HG02610 (cell line): ENCODE results near the gene CCDC27.
"Not testable (repeated sequence)": the region's sequence is repeated elsewhere in the genome, so short reads cannot be mapped to it uniquely, and the experiment has no call there.

Experiments
- ATAC-seq: cut with Tn5 transposase; IDR thresholded peaks from one replicate; pipeline ENCODE4 v1.9.1; 2021; ENCODE audit warnings: mild to moderate bottlenecking, moderate library complexity; ENCODE audit not compliant: unreplicated experiment

Gene CCDC27

GRCh38 chr1:3788756-3789420 lies 36.6 kb downstream of the CCDC27 start:
- ATAC-seq = no peak

GRCh38 chr1:3789421-3790300 lies 37.4 kb downstream of the CCDC27 start:
- ATAC-seq = no peak

GRCh38 chr1:3790500-3790923 lies 38.3 kb downstream of the CCDC27 start:
- no peak for ATAC-seq

- ATAC-seq = no peak
These were observed 38.7 kb downstream of the CCDC27 start for GRCh38 chr1:3790952-3791351.

DNA sequence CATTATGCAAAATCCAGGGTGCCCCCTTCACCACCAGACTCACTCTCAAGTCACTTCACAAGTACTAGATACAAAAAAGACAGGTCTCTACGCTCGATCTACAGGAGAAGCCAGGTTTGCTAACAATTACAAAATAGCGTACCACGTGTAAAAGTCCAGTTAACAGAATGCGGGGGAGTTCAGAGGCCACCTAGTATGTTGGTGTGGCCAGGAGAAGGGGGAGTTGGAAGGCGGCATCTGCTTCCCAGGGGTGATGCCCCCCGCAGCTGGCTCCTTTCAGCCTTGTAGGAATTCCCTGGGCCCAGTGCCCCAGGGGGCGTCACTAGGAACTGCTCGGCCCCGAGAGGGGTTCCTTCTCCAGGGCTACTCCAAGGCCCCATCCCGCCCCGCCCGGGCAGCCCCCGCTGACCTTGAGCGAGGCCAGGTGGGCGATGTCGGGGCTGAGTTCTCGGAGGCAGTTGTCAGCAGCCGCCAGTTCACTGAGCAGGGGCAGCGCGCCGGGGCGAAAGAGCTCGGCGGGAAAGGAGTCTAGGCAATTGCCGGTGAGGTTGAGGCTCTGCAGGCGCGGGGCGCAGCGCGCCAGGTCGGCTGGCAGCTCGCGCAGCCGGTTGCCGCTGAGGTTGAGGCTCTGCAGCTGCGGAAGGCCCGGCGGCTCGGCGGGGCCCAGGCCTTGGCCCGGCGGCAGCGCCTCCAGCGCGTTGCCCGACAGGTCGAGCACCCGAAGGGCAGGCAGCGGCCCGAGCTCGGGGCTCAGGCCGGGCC lies 43.4 kb downstream of the CCDC27 start:
- peak; percentile 24 for ATAC-seq

- ATAC-seq = peak; percentile 86
These were observed 44.2 kb downstream of the CCDC27 start, which contains the start of gene LRRC47 for GRCh38 chr1:3796215-3797061. LRRC47 (minus strand) TSS chr1:3796498; CDS start chr1:3796476, 22 bp downstream.

GRCh38 chr1:3799976-3800685 lies 47.9 kb downstream of the CCDC27 start:
- ATAC-seq = no peak

DNA sequence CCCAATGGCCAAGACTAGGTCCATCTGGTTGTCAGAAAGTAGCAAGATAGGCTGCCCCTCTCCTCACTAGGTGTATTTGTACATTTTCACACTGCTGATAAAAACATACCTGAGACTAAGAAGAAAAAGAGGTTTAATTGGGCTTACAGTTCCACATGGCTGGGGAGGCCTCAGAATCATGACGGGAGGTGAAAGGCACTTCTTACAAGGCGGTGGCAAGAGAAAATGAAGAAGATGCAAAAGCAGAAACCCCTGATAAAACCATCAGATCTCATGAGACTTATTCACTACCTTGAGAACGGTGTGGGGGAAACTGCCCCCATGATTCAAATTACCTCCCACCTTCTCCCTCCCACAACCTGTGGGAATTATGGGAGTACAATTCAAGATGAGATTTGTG lies 48.5 kb downstream of the CCDC27 start:
- not testable (repeated sequence) for ATAC-seq

- ATAC-seq = no peak
These were observed 51.8 kb downstream of the CCDC27 start for GRCh38 chr1:3803905-3804626.

- ATAC-seq = not testable (repeated sequence)
These were observed 52.3 kb downstream of the CCDC27 start for GRCh38 chr1:3804627-3804944.

DNA sequence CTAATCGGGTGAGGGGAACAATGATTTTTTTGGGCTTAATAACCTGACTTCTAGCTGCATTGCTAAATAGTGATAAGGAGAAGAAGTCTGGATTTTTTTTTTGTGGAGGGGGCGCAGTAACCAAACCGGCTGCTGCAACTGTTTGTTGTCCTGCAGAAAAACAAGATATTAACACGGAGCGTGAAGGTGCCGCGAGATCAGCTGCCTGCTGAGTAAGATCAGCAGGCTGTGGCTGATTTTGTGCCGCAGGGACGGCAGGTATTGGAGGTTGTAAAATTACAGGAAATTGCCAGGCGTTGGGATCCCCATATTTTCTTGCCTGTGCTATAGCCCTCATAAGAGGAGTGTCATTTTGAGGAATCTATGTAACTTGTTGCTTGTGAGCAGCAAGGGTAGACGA lies 52.8 kb downstream of the CCDC27 start:
- ATAC-seq = no peak

- ATAC-seq = no peak
These were observed 55.5 kb downstream of the CCDC27 start for GRCh38 chr1:3807769-3808168.

DNA sequence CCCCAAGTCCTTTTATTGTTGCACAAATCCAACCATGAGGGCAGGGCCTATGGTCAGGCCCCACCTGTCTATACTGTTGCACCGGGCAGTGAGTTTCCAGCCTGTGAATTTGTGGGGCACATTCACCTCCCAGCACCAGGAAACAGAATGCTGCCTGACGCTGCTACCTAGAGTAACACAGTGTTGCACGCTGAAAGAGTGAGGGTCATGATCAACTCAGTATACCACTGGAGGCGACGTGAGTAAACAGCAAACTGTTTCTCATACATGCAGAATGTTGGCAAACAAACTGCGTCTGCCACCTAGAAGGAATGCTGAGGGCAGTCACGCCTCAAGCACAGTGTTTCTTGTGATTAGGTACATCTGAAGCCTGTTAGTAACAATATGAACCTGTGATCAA lies 57.4 kb downstream of the CCDC27 start:
- ATAC-seq = no peak

- ATAC-seq = not testable (repeated sequence)
These were observed 58.0 kb downstream of the CCDC27 start for GRCh38 chr1:3810149-3810761.

DNA sequence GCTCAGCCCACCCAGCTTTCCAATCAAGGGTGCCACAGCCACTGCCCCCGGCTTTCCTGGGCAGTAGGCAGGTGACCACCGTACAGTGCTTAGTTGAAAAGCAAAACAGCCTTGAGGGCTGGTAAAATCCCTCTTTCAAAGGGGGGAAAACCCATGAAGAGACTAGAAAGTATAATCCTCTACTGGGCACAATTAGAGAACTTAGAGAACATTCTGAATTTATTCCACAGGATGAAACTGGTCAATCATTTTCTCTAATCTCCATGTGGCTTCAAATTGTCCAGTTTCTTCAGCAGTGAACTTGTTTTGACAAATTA lies 59.3 kb downstream of the CCDC27 start:
- ATAC-seq = no peak

DNA sequence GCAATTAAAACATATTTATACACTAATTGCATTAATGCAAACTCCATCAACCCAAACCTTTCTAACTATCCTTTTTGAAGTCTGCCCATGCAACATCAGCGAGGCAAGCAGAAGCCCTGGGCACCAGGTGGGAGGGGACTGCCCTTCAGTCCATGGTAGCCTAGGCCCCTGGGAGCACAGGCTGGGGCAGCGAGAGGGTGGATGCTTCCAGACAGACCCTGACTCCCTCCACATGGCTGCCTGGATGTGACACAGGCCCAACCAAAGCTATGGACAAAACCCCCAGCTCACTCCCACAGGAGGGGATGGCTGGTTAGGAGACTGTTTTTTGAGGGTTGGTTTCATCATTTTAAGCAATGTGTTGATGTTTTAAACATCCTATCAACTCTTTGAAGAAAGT lies 61.8 kb downstream of the CCDC27 start:
- no peak for ATAC-seq

DNA sequence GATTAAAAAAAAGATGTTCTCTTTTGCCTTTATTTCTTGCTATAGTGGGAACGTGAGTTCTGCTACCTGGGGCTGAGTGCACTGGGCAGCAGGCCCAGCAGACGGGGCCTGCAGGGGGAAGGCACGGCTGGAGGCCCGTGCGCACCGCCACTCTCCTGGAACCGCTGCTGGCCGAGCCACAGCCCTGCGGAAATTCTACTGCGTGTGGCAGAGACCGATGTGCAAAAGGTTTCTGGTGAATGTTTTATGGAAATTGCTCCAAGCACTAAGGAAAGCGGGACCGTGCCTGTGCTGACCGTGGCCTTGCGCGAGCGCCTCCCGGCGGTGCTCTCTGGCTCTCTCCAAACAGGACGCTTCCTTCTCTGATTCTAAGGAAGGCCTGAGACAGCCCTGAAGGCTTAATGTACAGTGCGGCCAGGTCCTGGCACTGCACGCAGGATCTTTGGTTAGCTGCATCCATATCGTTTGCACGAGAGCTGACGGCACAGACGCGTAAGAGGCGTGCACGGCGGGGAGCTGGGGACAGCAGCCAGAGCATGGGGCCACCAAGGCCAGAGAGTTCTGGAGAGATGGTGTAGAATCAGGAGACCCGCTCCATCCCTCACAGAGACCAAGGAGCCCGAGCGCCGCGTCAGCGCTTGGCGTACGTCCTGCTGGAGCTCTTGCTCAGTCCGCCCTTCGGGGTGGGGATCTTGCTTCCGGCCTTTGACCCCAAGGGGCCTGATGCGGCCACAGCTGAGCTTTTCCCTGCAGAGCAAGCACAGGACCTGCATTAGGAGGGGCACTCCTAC lies 62.7 kb downstream of the CCDC27 start:
- ATAC-seq = no peak
